Medulla oblongata (tissue), 1 donor: Measurements from ENCODE around the gene CYP2W1.

Experiments
- DNase-seq: peaks from one replicate; pipeline ENCODE4 v3.0.0-alpha.2; 2015; ENCODE audit errors: extremely low spot score

Gene CYP2W1

GRCh38 chr7:966291-967069 is 16.5 kb upstream of the CYP2W1 start:
- DNase-seq: no peak

GRCh38 chr7:967361-968082 is 15.5 kb upstream of the CYP2W1 start:
- no peak for DNase-seq

GRCh38 chr7:968205-969105 is 14.5 kb upstream of the CYP2W1 start:
- DNase-seq: no peak

- DNase-seq: no peak
These were observed 13.6 kb upstream of the CYP2W1 start for GRCh38 chr7:969403-969802.

GRCh38 chr7:970744-971143 is 12.2 kb upstream of the CYP2W1 start:
- DNase-seq: no peak

- DNase-seq: no peak
These were observed 10.9 kb upstream of the CYP2W1 start for GRCh38 chr7:972110-972509.

GRCh38 chr7:972676-973309 is 10.2 kb upstream of the CYP2W1 start:
- no peak for DNase-seq

- DNase-seq: no peak
These were observed 9.7 kb upstream of the CYP2W1 start for GRCh38 chr7:973312-973711.

- DNase-seq: no peak
These were observed 8.8 kb upstream of the CYP2W1 start for GRCh38 chr7:974172-974571.

- DNase-seq: peak; percentile 74
These were observed 7.9 kb upstream of the CYP2W1 start, which contains the start of gene COX19 for GRCh38 chr7:974820-975681. COX19 (minus strand) TSS chr7:975549; CDS start chr7:975509, 40 bp downstream.

GRCh38 chr7:975702-976473 is 7.1 kb upstream of the CYP2W1 start:
- DNase-seq: no peak

- DNase-seq: no peak
These were observed 6.1 kb upstream of the CYP2W1 start for GRCh38 chr7:976901-977325.

GRCh38 chr7:977326-978048 is 5.5 kb upstream of the CYP2W1 start:
- DNase-seq: peak; percentile 95

- DNase-seq: no peak
These were observed 5.0 kb upstream of the CYP2W1 start for GRCh38 chr7:978049-978346.

GRCh38 chr7:978416-979091 is 4.4 kb upstream of the CYP2W1 start:
- no peak for DNase-seq

GRCh38 chr7:979151-979550 is 3.8 kb upstream of the CYP2W1 start:
- no peak for DNase-seq

GRCh38 chr7:979886-980571 is 3.0 kb upstream of the CYP2W1 start:
- DNase-seq: no peak

GRCh38 chr7:981793-982510 is 1.0 kb upstream of the CYP2W1 start:
- DNase-seq: no peak
